Caco-2 (cell line): ENCODE results near the gene DPF3. TPM values are rescaled to one million over a fixed set of nuclear protein-coding genes. Genes with fewer than 3 reads are reported as not detected.
A peak's percentile ranks its signal among the peaks of the same experiment; 100 is the strongest.

Experiments
- BruUV-seq: library from RNA; stranded (reverse); fragments of 400-500 nt; replicated peaks from 2 replicates; lab custom pipeline; 2021; lab: Mats Ljungman, UMichigan
- CTCF ChIA-PET: fragments of 300-600 bp; sonication (Branson Sonifier 250); formaldehyde crosslinking; loops from one replicate; lab custom pipeline; 2022; ENCODE audit warnings: antibody characterized with exemption; lab: Charles Lee
- POLR2A ChIA-PET: fragments of 300-600 bp; sonication (Branson Sonifier 250); formaldehyde crosslinking; loops from one replicate; lab custom pipeline; 2022; ENCODE audit warnings: antibody characterized with exemption; lab: Charles Lee
- DNase-seq, 2 experiments: peaks; one replicate each; pipeline versions ENCODE4 v3.0.0 to v3.0.0-alpha.2; 2020 to 2022
- H3K27me3 ChIP-seq: replicated peaks from 2 replicates; pipeline ENCODE4 v1.6.0; 2011; ENCODE audit warnings: low read length; ENCODE audit not compliant: control insufficient read depth, insufficient read depth
- H3K36me3 ChIP-seq: 2 replicates; pipeline ENCODE4 v1.5.1; 2011; ENCODE audit warnings: low read length; ENCODE audit not compliant: control insufficient read depth, insufficient read depth
- H3K4me1 ChIP-seq: fragments of 250-450 bp; sonication (Bioruptor Pico); 2 replicates; pipeline ENCODE4 v1.5.1; 2020; ENCODE audit warnings: mild to moderate bottlenecking
- H3K4me3 ChIP-seq: 2 replicates; pipeline ENCODE4 v1.5.1; 2011; ENCODE audit warnings: low read depth, mild to moderate bottlenecking, control low read depth, low read length
- H3K9me3 ChIP-seq: fragments of 250-450 bp; sonication (Bioruptor Pico); 2 replicates; pipeline ENCODE4 v1.5.1; 2020; ENCODE audit warnings: mild to moderate bottlenecking, moderate library complexity
- H3K27ac Mint-ChIP-seq: one replicate; pipeline ENCODE4 v1.8.0; 2022; ENCODE audit warnings: mixed read lengths; ENCODE audit not compliant: unreplicated experiment
- H3K27me3 Mint-ChIP-seq: one replicate; pipeline ENCODE4 v1.8.0; 2022; ENCODE audit warnings: mixed read lengths; ENCODE audit not compliant: insufficient read depth, unreplicated experiment
- H3K36me3 Mint-ChIP-seq: one replicate; pipeline ENCODE4 v1.8.0; 2022; ENCODE audit warnings: mild to moderate bottlenecking, mixed read lengths; ENCODE audit not compliant: insufficient read depth, unreplicated experiment
- H3K4me1 Mint-ChIP-seq: one replicate; pipeline ENCODE4 v1.8.0; 2022; ENCODE audit warnings: low read depth, mixed read lengths; ENCODE audit not compliant: unreplicated experiment
- H3K4me3 Mint-ChIP-seq: one replicate; pipeline ENCODE4 v1.8.0; 2022; ENCODE audit warnings: mild to moderate bottlenecking, moderate library complexity, mixed read lengths; ENCODE audit not compliant: unreplicated experiment
- H3K9me3 Mint-ChIP-seq: one replicate; pipeline ENCODE4 v1.8.0; 2022; ENCODE audit warnings: mixed read lengths; ENCODE audit not compliant: unreplicated experiment
- CTCF ChIP-seq, 2 experiments: fragments of 200-600 bp in 1 of 2; IDR thresholded peaks; 1 replicate in 1 of 2; 2 replicates in 1 of 2; pipeline versions ENCODE4 v1.5.1 to v1.8.0; 2011 to 2022; ENCODE audit warnings: antibody characterized with exemption in 1 of 2, control low read depth in 1 of 2, inconsistent platforms in 1 of 2, low read depth in 1 of 2, low read length in 1 of 2, mild to moderate bottlenecking in 1 of 2, moderate library complexity in 1 of 2; ENCODE audit not compliant: insufficient read depth in 1 of 2, severe bottlenecking in 1 of 2, unreplicated experiment in 1 of 2
- intact Hi-C: fragments of 100-400 bp; cut with micrococcal nuclease; formaldehyde crosslinking; loops from one replicate; pipeline ENCODE4 v1.10.0; 2022; ENCODE audit not compliant: unreplicated experiment
- total RNA-seq: library from RNA; stranded (reverse); gene quantifications from 2 replicates; pipeline ENCODE4 v1.2.3, GENCODE V29; 2022

The DPF3 gene
- total RNA-seq, 1 experiment from 2014 or later: not detected

DNA sequence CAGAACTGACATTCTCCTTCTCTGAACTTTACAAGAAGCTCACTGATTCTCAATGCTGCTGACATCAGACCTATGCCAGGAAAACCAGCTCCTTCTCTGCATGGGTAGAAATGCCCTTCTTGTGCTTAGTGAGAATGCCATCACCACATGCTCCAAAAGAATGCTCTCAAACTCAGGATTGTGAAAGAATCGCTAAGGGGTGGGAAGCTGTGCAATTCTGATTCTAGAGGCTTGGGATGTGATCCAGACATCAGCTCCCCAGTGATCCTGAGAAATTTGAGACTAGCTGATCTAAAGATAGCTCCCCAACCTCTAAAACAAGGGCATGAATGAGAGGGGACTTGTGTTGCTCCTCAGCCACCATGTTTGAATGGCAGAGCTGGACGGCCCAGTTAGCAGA, 113.2 kb downstream of the DPF3 start:
- Histone ChIP-seq H3K27me3 (no peaks in the 10 kb centered on the region), H3K36me3 (no peaks in the 10 kb centered on the region), H3K4me1 (peaks cover 47% of the 10 kb centered on the region), H3K4me3 (no peak overlapping the region), H3K9me3 (peaks cover 13% of the 10 kb centered on the region)
- Mint-ChIP-seq H3K4me1 (peaks cover 33% of the 10 kb centered on the region), H3K27ac (no peak overlapping the region), H3K9me3 (peaks cover 24% of the 10 kb centered on the region), H3K36me3 (no peaks in the 10 kb centered on the region), H3K4me3 (no peak overlapping the region), H3K27me3 (no peaks in the 10 kb centered on the region)
- POLR2A ChIA-PET: no interaction called here
- TF ChIP-seq CTCF (IDR thresholded peaks at IDR 0.05; ENCODE audit: insufficient read depth in 1 of 2, low read depth in 1 of 2, low read length in 1 of 2, severe bottlenecking in 1 of 2, unreplicated experiment in 1 of 2): no peak
- intact Hi-C loops: no loop called here
- no peak for DNase-seq
- no TSS peak for BruUV-seq
- CTCF ChIA-PET: no interaction called here

DNA sequence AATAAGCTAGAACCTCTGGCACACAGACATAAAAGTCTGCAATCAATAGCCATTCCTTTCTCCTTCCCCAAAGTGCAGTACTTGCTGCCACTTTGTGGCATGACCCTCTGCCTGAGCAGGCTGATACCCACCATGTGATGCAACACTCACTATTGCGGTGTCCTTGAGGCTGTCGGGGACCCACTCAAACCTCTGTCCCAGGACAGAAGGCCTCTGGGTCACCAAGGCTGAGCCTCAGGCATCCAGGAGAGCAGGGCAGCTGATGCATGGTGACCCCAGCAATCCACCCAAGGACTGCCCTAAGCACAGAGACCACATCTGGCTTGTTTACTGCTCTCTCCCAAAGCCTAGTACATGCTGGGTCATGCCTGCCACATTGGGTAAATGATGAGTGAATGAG, 114.2 kb downstream of the DPF3 start:
- Mint-ChIP-seq H3K36me3 (no peaks in the 10 kb centered on the region), H3K27ac (no peak overlapping the region), H3K4me1 (peaks cover 39% of the 10 kb centered on the region), H3K4me3 (no peak overlapping the region), H3K9me3 (peaks cover 24% of the 10 kb centered on the region), H3K27me3 (no peaks in the 10 kb centered on the region)
- Histone ChIP-seq H3K4me3 (no peak overlapping the region), H3K27me3 (no peaks in the 10 kb centered on the region), H3K36me3 (no peaks in the 10 kb centered on the region), H3K4me1 (peaks cover 48% of the 10 kb centered on the region), H3K9me3 (peaks cover 13% of the 10 kb centered on the region)
- ChIA-PET POLR2A (no interaction called here), CTCF (no interaction called here)
- no TSS peak for BruUV-seq
- intact Hi-C loops: no loop called here
- DNase-seq: no peak
- TF ChIP-seq CTCF (IDR thresholded peaks at IDR 0.05; ENCODE audit: insufficient read depth in 1 of 2, low read depth in 1 of 2, low read length in 1 of 2, severe bottlenecking in 1 of 2, unreplicated experiment in 1 of 2): no peak

- Histone ChIP-seq H3K27me3 (no peaks in the 10 kb centered on the region), H3K36me3 (no peaks in the 10 kb centered on the region), H3K4me1 (peaks cover 48% of the 10 kb centered on the region), H3K4me3 (no peak overlapping the region), H3K9me3 (peaks cover 13% of the 10 kb centered on the region)
- intact Hi-C loops: no loop called here
- ChIA-PET POLR2A (no interaction called here), CTCF (no interaction called here)
- no peak for DNase-seq
- no peak for TF ChIP-seq CTCF (IDR thresholded peaks at IDR 0.05; ENCODE audit: insufficient read depth in 1 of 2, low read depth in 1 of 2, low read length in 1 of 2, severe bottlenecking in 1 of 2, unreplicated experiment in 1 of 2)
- Mint-ChIP-seq H3K27me3 (no peaks in the 10 kb centered on the region), H3K4me1 (peaks cover 34% of the 10 kb centered on the region), H3K36me3 (no peaks in the 10 kb centered on the region), H3K4me3 (peak overlapping the region; percentile 51), H3K9me3 (peaks cover 24% of the 10 kb centered on the region), H3K27ac (peak overlapping the region; percentile 80)
- no TSS peak for BruUV-seq
Observed at GRCh38 chr14:72777636-72778035, 116.3 kb downstream of the DPF3 start.
